Measurements from ENCODE around the gene ZNF74.

ZNF74 gene

GRCh38 chr22:20392983-20393704 lies 807 bp upstream of the ZNF74 start:
- peak overlapping the region; percentile 68 for H3K4me3 ChIP-seq (ENCODE audit: low read length)
- H3K9ac ChIP-seq (ENCODE audit: low read depth, low read length): peak overlapping the region; percentile 12
- H3K27ac ChIP-seq (ENCODE audit: low read depth, low read length): no peak overlapping the region
- H3K4me1 ChIP-seq (ENCODE audit: insufficient read depth, low read length): peaks cover 4% of the 10 kb centered on the region; the same call in 1 of the 2 replicates
- no peaks in the 10 kb centered on the region for H3K36me3 ChIP-seq (ENCODE audit: insufficient read depth, low read length)
- whole genome bisulfite sequencing: 93% methylated on average over 23 of the region's 23 CpGs
- no peaks in the 10 kb centered on the region for H3K9me3 ChIP-seq (ENCODE audit: insufficient read depth, low read depth, low read length)
- no peaks in the 10 kb centered on the region; the same call in 1 of the 2 replicates for H3K27me3 ChIP-seq (ENCODE audit: insufficient read depth, low read length)

GRCh38 chr22:20395181-20395906 lies 1.4 kb downstream of the ZNF74 start:
- no peaks in the 10 kb centered on the region for H3K27me3 ChIP-seq (ENCODE audit: insufficient read depth, low read length)
- H3K9me3 ChIP-seq (ENCODE audit: insufficient read depth, low read depth, low read length): no peaks in the 10 kb centered on the region
- no peak overlapping the region for H3K27ac ChIP-seq (ENCODE audit: low read depth, low read length)
- H3K9ac ChIP-seq (ENCODE audit: low read depth, low read length): peak overlapping the region; percentile 23
- H3K4me1 ChIP-seq (ENCODE audit: insufficient read depth, low read length): peaks cover 4% of the 10 kb centered on the region; the same call in 1 of the 2 replicates
- H3K4me3 ChIP-seq (ENCODE audit: low read length): peak overlapping the region; percentile 68
- 81% methylated on average over 20 of the region's 20 CpGs for WGBS
- H3K36me3 ChIP-seq (ENCODE audit: insufficient read depth, low read length): 0 out of 2 replicates have a peak, but pooled peaks cover 2% of the 10 kb centered on the region

GRCh38 chr22:20395907-20396287 lies 1.9 kb downstream of the ZNF74 start:
- H3K4me3 ChIP-seq (ENCODE audit: low read length): peak overlapping the region; percentile 68; the same call in 1 of the 2 replicates
- no peak overlapping the region for H3K27ac ChIP-seq (ENCODE audit: low read depth, low read length)
- H3K4me1 ChIP-seq (ENCODE audit: insufficient read depth, low read length): peaks cover 4% of the 10 kb centered on the region; the same call in 1 of the 2 replicates
- no peaks in the 10 kb centered on the region for H3K27me3 ChIP-seq (ENCODE audit: insufficient read depth, low read length)
- H3K36me3 ChIP-seq (ENCODE audit: insufficient read depth, low read length): 0 out of 2 replicates have a peak, but pooled peaks cover 6% of the 10 kb centered on the region
- H3K9ac ChIP-seq (ENCODE audit: low read depth, low read length): no peak overlapping the region
- no peaks in the 10 kb centered on the region for H3K9me3 ChIP-seq (ENCODE audit: insufficient read depth, low read depth, low read length)
- WGBS: 80% methylated on average over 2 of the region's 2 CpGs

- Histone ChIP-seq H3K4me1 (ENCODE audit: insufficient read depth, low read length) (peaks cover 4% of the 10 kb centered on the region; the same call in 1 of the 2 replicates), H3K9ac (ENCODE audit: low read depth, low read length) (no peak overlapping the region), H3K36me3 (ENCODE audit: insufficient read depth, low read length) (peaks cover 13% of the 10 kb centered on the region; the same call in 1 of the 2 replicates), H3K4me3 (ENCODE audit: low read length) (no peak overlapping the region), H3K27me3 (ENCODE audit: insufficient read depth, low read length) (no peaks in the 10 kb centered on the region), H3K27ac (ENCODE audit: low read depth, low read length) (no peak overlapping the region), H3K9me3 (ENCODE audit: insufficient read depth, low read depth, low read length) (no peaks in the 10 kb centered on the region)
- WGBS: 93% methylated on average over 1 of the region's 1 CpG
Observed at GRCh38 chr22:20396639-20397038, 2.7 kb downstream of the ZNF74 start.

- H3K27ac ChIP-seq (ENCODE audit: low read depth, low read length): no peak overlapping the region
- no peak overlapping the region for H3K9ac ChIP-seq (ENCODE audit: low read depth, low read length)
- no peak overlapping the region for H3K4me3 ChIP-seq (ENCODE audit: low read length)
- H3K9me3 ChIP-seq (ENCODE audit: insufficient read depth, low read depth, low read length): no peaks in the 10 kb centered on the region
- 90% methylated on average over 2 of the region's 2 CpGs for WGBS
- H3K27me3 ChIP-seq (ENCODE audit: insufficient read depth, low read length): no peaks in the 10 kb centered on the region
- H3K4me1 ChIP-seq (ENCODE audit: insufficient read depth, low read length): peaks cover 4% of the 10 kb centered on the region; the same call in 1 of the 2 replicates
- peaks cover 21% of the 10 kb centered on the region for H3K36me3 ChIP-seq (ENCODE audit: insufficient read depth, low read length)
Observed at GRCh38 chr22:20397498-20397897, 3.5 kb downstream of the ZNF74 start.

- no peak overlapping the region for H3K4me3 ChIP-seq (ENCODE audit: low read length)
- WGBS: 89% methylated on average over 4 of the region's 5 CpGs
- H3K9ac ChIP-seq (ENCODE audit: low read depth, low read length): no peak overlapping the region
- no peaks in the 10 kb centered on the region for H3K9me3 ChIP-seq (ENCODE audit: insufficient read depth, low read depth, low read length)
- H3K27me3 ChIP-seq (ENCODE audit: insufficient read depth, low read length): no peaks in the 10 kb centered on the region
- H3K36me3 ChIP-seq (ENCODE audit: insufficient read depth, low read length): peaks cover 28% of the 10 kb centered on the region
- no peak overlapping the region for H3K27ac ChIP-seq (ENCODE audit: low read depth, low read length)
- peaks cover 4% of the 10 kb centered on the region; the same call in 1 of the 2 replicates for H3K4me1 ChIP-seq (ENCODE audit: insufficient read depth, low read length)
Observed at GRCh38 chr22:20398420-20398819, 4.5 kb downstream of the ZNF74 start.

GRCh38 chr22:20399866-20400605 lies 6.1 kb downstream of the ZNF74 start:
- Histone ChIP-seq H3K9ac (ENCODE audit: low read depth, low read length) (no peak overlapping the region), H3K4me1 (ENCODE audit: insufficient read depth, low read length) (peaks cover 4% of the 10 kb centered on the region; the same call in 1 of the 2 replicates), H3K4me3 (ENCODE audit: low read length) (no peak overlapping the region), H3K27me3 (ENCODE audit: insufficient read depth, low read length) (no peaks in the 10 kb centered on the region), H3K27ac (ENCODE audit: low read depth, low read length) (no peak overlapping the region), H3K9me3 (ENCODE audit: insufficient read depth, low read depth, low read length) (no peaks in the 10 kb centered on the region), H3K36me3 (ENCODE audit: insufficient read depth, low read length) (peaks cover 40% of the 10 kb centered on the region)
- 86% methylated on average over 2 of the region's 4 CpGs for WGBS

GRCh38 chr22:20400606-20401375 lies 6.8 kb downstream of the ZNF74 start:
- no peaks in the 10 kb centered on the region for H3K9me3 ChIP-seq (ENCODE audit: insufficient read depth, low read depth, low read length)
- WGBS: 93% methylated on average over 15 of the region's 15 CpGs
- H3K27ac ChIP-seq (ENCODE audit: low read depth, low read length): no peak overlapping the region
- H3K27me3 ChIP-seq (ENCODE audit: insufficient read depth, low read length): no peaks in the 10 kb centered on the region
- H3K4me3 ChIP-seq (ENCODE audit: low read length): no peak overlapping the region
- H3K9ac ChIP-seq (ENCODE audit: low read depth, low read length): no peak overlapping the region
- H3K36me3 ChIP-seq (ENCODE audit: insufficient read depth, low read length): peaks cover 46% of the 10 kb centered on the region
- no peaks in the 10 kb centered on the region for H3K4me1 ChIP-seq (ENCODE audit: insufficient read depth, low read length)

GRCh38 chr22:20401376-20402014 lies 7.5 kb downstream of the ZNF74 start:
- H3K9me3 ChIP-seq (ENCODE audit: insufficient read depth, low read depth, low read length): no peaks in the 10 kb centered on the region
- H3K36me3 ChIP-seq (ENCODE audit: insufficient read depth, low read length): peaks cover 53% of the 10 kb centered on the region
- no peak overlapping the region for H3K27ac ChIP-seq (ENCODE audit: low read depth, low read length)
- WGBS: 94% methylated on average over 13 of the region's 13 CpGs
- H3K27me3 ChIP-seq (ENCODE audit: insufficient read depth, low read length): no peaks in the 10 kb centered on the region
- no peaks in the 10 kb centered on the region for H3K4me1 ChIP-seq (ENCODE audit: insufficient read depth, low read length)
- H3K9ac ChIP-seq (ENCODE audit: low read depth, low read length): no peak overlapping the region
- no peak overlapping the region for H3K4me3 ChIP-seq (ENCODE audit: low read length)
